IPS DF 4.7 (cell line): ENCODE measurements around the gene RWDD2A.
"Not testable (repeated sequence)": the region's sequence is repeated elsewhere in the genome, so short reads cannot be mapped to it uniquely, and the experiment has no call there.

Experiments used
- DNase-seq: peaks from one replicate; pipeline ENCODE4 v3.0.0-alpha.2; 2013; ENCODE audit warnings: low spot score; ENCODE audit errors: extremely low read depth

RWDD2A gene

GRCh38 chr6:83192871-83193746, at the start of gene RWDD2A, which contains the start of gene PGM3:
Gene RWDD2A (plus strand): TSS chr6:83193357. CDS start chr6:83194452, 1,095 bp downstream.
Gene PGM3 (minus strand): TSS chr6:83193265. CDS start chr6:83191012, 2,253 bp downstream.
- no peak for DNase-seq

- DNase-seq: no peak
Measured at GRCh38 chr6:83151114-83151513, 42.0 kb upstream of the RWDD2A start.

- no peak for DNase-seq
Measured at GRCh38 chr6:83152913-83153312, 40.2 kb upstream of the RWDD2A start.

- no peak for DNase-seq
Measured at GRCh38 chr6:83153883-83154521, 39.2 kb upstream of the RWDD2A start.

GRCh38 chr6:83155794-83156193, 37.4 kb upstream of the RWDD2A start:
- DNase-seq: no peak

- DNase-seq: no peak
Measured at GRCh38 chr6:83160167-83160566, 33.0 kb upstream of the RWDD2A start.

- no peak for DNase-seq
Measured at GRCh38 chr6:83167726-83168278, 25.4 kb upstream of the RWDD2A start.

- no peak for DNase-seq
Measured at GRCh38 chr6:83168556-83168955, 24.6 kb upstream of the RWDD2A start.

GRCh38 chr6:83169106-83169505, 24.1 kb upstream of the RWDD2A start:
- DNase-seq: no peak

- DNase-seq: no peak
Measured at GRCh38 chr6:83169511-83169910, 23.6 kb upstream of the RWDD2A start.

GRCh38 chr6:83176246-83176645, 16.9 kb upstream of the RWDD2A start:
- no peak for DNase-seq

GRCh38 chr6:83180426-83180950, 12.7 kb upstream of the RWDD2A start:
- DNase-seq: no peak

- DNase-seq: no peak
Measured at GRCh38 chr6:83182114-83182513, 11.0 kb upstream of the RWDD2A start.

GRCh38 chr6:83183082-83183828, 9.9 kb upstream of the RWDD2A start:
- DNase-seq: no peak

GRCh38 chr6:83185096-83185495, 8.1 kb upstream of the RWDD2A start:
- DNase-seq: no peak

GRCh38 chr6:83188501-83188900, 4.7 kb upstream of the RWDD2A start:
- no peak for DNase-seq

GRCh38 chr6:83190626-83191025, 2.5 kb upstream of the RWDD2A start:
- no peak for DNase-seq

GRCh38 chr6:83191974-83192373, 1.2 kb upstream of the RWDD2A start:
- DNase-seq: not testable (repeated sequence)

GRCh38 chr6:83192456-83192855, 701 bp upstream of the RWDD2A start:
- DNase-seq: no peak

- no peak for DNase-seq
Measured at GRCh38 chr6:83193747-83194566, 800 bp downstream of the RWDD2A start.
